AG10803 (cell line): Measurements from ENCODE around the gene ITGA1.

ENCODE experiments used
- DNase-seq: peaks from one replicate; pipeline ENCODE4 v3.0.0; 2010; ENCODE audit warnings: low read depth
- H3K4me3 ChIP-seq: 2 replicates; pipeline ENCODE4 v1.5.1; 2011; ENCODE audit warnings: mild to moderate bottlenecking, low read length, control low read depth
- CTCF ChIP-seq: conservative IDR thresholded peaks from 2 replicates; pipeline ENCODE4 v1.5.1; 2011; ENCODE audit warnings: mild to moderate bottlenecking, low read length, control low read depth, inconsistent platforms

ITGA1 gene

GRCh38 chr5:52789851-52790250 lies 2.1 kb downstream of the ITGA1 start:
- TF ChIP-seq CTCF, result no peak
- peak overlapping the region; percentile 76 for H3K4me3 ChIP-seq
- no peak for DNase-seq

GRCh38 chr5:52791366-52791765 lies 3.6 kb downstream of the ITGA1 start:
- DNase-seq, result no peak
- H3K4me3 ChIP-seq, result no peak overlapping the region

GRCh38 chr5:52794519-52794918 lies 6.8 kb downstream of the ITGA1 start:
- H3K4me3 ChIP-seq, result no peak overlapping the region
- DNase-seq, result no peak
- TF ChIP-seq CTCF, result no peak

More at GRCh38 chr5:52791366-52791765, 3.6 kb downstream of the ITGA1 start:
- TF ChIP-seq CTCF, result no peak

- TF ChIP-seq CTCF, result no peak
- H3K4me3 ChIP-seq, result no peak overlapping the region
- no peak for DNase-seq
Observed at GRCh38 chr5:52796031-52796430, 8.3 kb downstream of the ITGA1 start.

- H3K4me3 ChIP-seq, result no peak overlapping the region
- no peak for DNase-seq
- TF ChIP-seq CTCF, result no peak
Observed at GRCh38 chr5:52796516-52797103, 8.9 kb downstream of the ITGA1 start.

GRCh38 chr5:52798938-52799337 lies 11.2 kb downstream of the ITGA1 start:
- peak; percentile 38 for DNase-seq
- no peak for TF ChIP-seq CTCF
- peak overlapping the region; percentile 84 for H3K4me3 ChIP-seq

GRCh38 chr5:52799358-52799982 lies 11.8 kb downstream of the ITGA1 start:
- peak overlapping the region; percentile 84 for H3K4me3 ChIP-seq
- peak; percentile 97 for DNase-seq
- no peak for TF ChIP-seq CTCF
